GM21576 (cell line): ENCODE results near the gene UBE2D2.

ENCODE experiments used
- ATAC-seq: cut with Tn5 transposase; IDR thresholded peaks from one replicate; pipeline ENCODE4 v1.9.1; 2021; ENCODE audit warnings: mild to moderate bottlenecking, moderate library complexity; ENCODE audit not compliant: unreplicated experiment

UBE2D2 gene

GRCh38 chr5:139646111-139646510 lies 85.0 kb downstream of the UBE2D2 start:
- ATAC-seq, result no peak

- ATAC-seq, result no peak
Observed at GRCh38 chr5:139646912-139647505, 85.9 kb downstream of the UBE2D2 start.

GRCh38 chr5:139647506-139648204 lies 86.5 kb downstream of the UBE2D2 start:
- no peak for ATAC-seq

GRCh38 chr5:139648205-139649081 lies 87.3 kb downstream of the UBE2D2 start, which contains the start of gene CXXC5:
Gene CXXC5, plus strand, starts transcription at chr5:139648349. Its CDS starts 32,175 bp downstream, at chr5:139680524.
- ATAC-seq, result no peak

GRCh38 chr5:139649082-139649991 lies 88.2 kb downstream of the UBE2D2 start:
- no peak for ATAC-seq

- no peak for ATAC-seq
Observed at GRCh38 chr5:139650031-139650688, 89.0 kb downstream of the UBE2D2 start.

- no peak for ATAC-seq
Observed at GRCh38 chr5:139650689-139651042, 89.5 kb downstream of the UBE2D2 start.

GRCh38 chr5:139651043-139651834 lies 90.1 kb downstream of the UBE2D2 start:
- ATAC-seq, result no peak

GRCh38 chr5:139651853-139652787 lies 91.0 kb downstream of the UBE2D2 start:
- peak; percentile 39 for ATAC-seq

GRCh38 chr5:139652788-139653241 lies 91.7 kb downstream of the UBE2D2 start:
- peak; percentile 29 for ATAC-seq

GRCh38 chr5:139653616-139654015 lies 92.5 kb downstream of the UBE2D2 start:
- ATAC-seq, result no peak

GRCh38 chr5:139654464-139654863 lies 93.3 kb downstream of the UBE2D2 start:
- ATAC-seq, result no peak

GRCh38 chr5:139654871-139655491 lies 93.8 kb downstream of the UBE2D2 start:
- no peak for ATAC-seq

GRCh38 chr5:139655727-139656271 lies 94.7 kb downstream of the UBE2D2 start:
- no peak for ATAC-seq

GRCh38 chr5:139657363-139658321 lies 96.5 kb downstream of the UBE2D2 start:
- ATAC-seq, result no peak

- no peak for ATAC-seq
Observed at GRCh38 chr5:139658501-139658927, 97.4 kb downstream of the UBE2D2 start.
